Stomach (tissue), 4 donors: ENCODE data around the gene BARX1.

Experiments
- EP300 ChIP-seq: sonication (generic); formaldehyde crosslinking; IDR thresholded peaks from one replicate; pipeline ENCODE4 v1.6.1; 2017; ENCODE audit warnings: antibody characterized with exemption
- POLR2A ChIP-seq, 4 donors: fragments of 450-650 bp; IDR thresholded peaks; one replicate each; pipeline ENCODE4 v1.6.1; 2016; ENCODE audit warnings: antibody characterized with exemption in 4 of 4, control low read depth in 2 of 4, mild to moderate bottlenecking in 1 of 4, moderate library complexity in 1 of 4
- POLR2AphosphoS5 ChIP-seq, 3 donors: sonication (generic); formaldehyde crosslinking; IDR thresholded peaks; one replicate each; pipeline ENCODE4 v1.6.1; 2016; ENCODE audit warnings: antibody characterized with exemption in 3 of 3
- TF ChIP-seq, protein P1 (sequence below), 7 experiments: fragments of 450-650 bp in 4 of 7; fragments of 200-600 bp in 3 of 7; sonication (generic) in 3 of 7; IDR thresholded peaks; one replicate each; pipeline ENCODE4 v1.5.1; 2016 to 2019; ENCODE audit warnings: antibody characterized with exemption in 7 of 7, control low read depth in 2 of 7, mild to moderate bottlenecking in 1 of 7

DNA sequence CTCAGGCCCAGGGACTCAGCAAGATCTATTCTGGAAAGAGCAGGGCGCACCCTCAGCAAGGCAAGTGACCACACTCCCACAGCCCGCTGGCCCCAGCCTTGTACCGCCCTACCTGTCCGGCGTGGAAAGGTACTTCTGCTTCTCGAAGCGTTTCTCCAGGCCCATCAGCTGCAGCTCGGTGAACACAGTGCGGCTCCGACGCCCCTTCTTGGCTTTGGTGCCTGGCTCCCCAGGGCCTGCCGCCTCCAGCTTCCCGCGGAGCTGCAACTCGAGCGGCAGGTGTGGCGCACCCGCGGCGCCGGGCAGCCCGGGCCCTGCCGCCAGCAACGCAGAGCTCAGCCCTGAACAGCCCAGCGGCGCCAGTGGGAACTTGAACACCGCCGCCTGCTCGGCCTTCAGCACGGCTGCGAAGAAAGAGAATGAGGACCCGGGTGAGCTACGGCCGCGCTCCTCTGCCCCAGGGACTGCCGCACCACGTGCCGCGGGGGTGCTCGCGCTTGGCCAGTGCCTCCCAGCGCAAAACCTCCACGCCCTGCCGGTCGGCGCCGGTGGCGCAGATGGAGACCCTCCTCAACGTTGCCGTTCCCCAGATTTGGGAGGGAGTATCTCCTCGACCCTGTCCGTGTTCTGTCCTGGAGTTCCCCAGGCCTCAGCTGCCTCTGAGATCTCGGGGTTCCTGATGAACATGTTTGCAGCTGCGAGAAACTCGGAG, 2.2 kb downstream of the BARX1 start:
- TF ChIP-seq, protein P1, sequence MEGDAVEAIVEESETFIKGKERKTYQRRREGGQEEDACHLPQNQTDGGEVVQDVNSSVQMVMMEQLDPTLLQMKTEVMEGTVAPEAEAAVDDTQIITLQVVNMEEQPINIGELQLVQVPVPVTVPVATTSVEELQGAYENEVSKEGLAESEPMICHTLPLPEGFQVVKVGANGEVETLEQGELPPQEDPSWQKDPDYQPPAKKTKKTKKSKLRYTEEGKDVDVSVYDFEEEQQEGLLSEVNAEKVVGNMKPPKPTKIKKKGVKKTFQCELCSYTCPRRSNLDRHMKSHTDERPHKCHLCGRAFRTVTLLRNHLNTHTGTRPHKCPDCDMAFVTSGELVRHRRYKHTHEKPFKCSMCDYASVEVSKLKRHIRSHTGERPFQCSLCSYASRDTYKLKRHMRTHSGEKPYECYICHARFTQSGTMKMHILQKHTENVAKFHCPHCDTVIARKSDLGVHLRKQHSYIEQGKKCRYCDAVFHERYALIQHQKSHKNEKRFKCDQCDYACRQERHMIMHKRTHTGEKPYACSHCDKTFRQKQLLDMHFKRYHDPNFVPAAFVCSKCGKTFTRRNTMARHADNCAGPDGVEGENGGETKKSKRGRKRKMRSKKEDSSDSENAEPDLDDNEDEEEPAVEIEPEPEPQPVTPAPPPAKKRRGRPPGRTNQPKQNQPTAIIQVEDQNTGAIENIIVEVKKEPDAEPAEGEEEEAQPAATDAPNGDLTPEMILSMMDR (IDR thresholded peaks at IDR 0.05): no peak
- TF ChIP-seq POLR2A (IDR thresholded peaks at IDR 0.05): no peak
- TF ChIP-seq POLR2AphosphoS5 (IDR thresholded peaks at IDR 0.05): no peak
- TF ChIP-seq EP300: no peak
